HK-2 (cell line): ENCODE measurements around the gene BRIP1.

Experiments
- DNase-seq: peaks from one replicate; pipeline ENCODE4 v3.0.0-alpha.2; 2018; ENCODE audit not compliant: unreplicated experiment

Gene BRIP1

GRCh38 chr17:61631800-61632199, 231.5 kb downstream of the BRIP1 start:
- DNase-seq, result no peak
